ENCODE measurements around the gene MTG2.

- TF ChIP-seq CTCF (IDR thresholded peaks at IDR 0.05; ENCODE audit: low read depth, low read length) (no peak), EZH2phosphoT487 (IDR thresholded peaks at IDR 0.05; ENCODE audit: low read depth) (no peak)
Observed at GRCh38 chr20:62231292-62231691, 48.5 kb downstream of the MTG2 start.
